GM11168 (cell line): ENCODE measurements around the gene EIF1.
"Not testable (repeated sequence)": the region's sequence is repeated elsewhere in the genome, so short reads cannot be mapped to it uniquely, and the experiment has no call there.

Source experiments
- in situ Hi-C: fragments of 300-500 bp; cut with MboI; formaldehyde crosslinking; loops from one replicate; pipeline ENCODE4 v1.12.0; 2022; ENCODE audit warnings: low sequenced_read_pairs; ENCODE audit not compliant: unreplicated experiment

EIF1 gene

GRCh38 chr17:41692722-41693521 lies 4.2 kb downstream of the EIF1 start:
- in situ Hi-C loops = no loop called here

GRCh38 chr17:41695134-41695661 lies 6.5 kb downstream of the EIF1 start:
- in situ Hi-C loops = no loop called here

GRCh38 chr17:41695954-41696757 lies 7.5 kb downstream of the EIF1 start:
- in situ Hi-C loops = no loop called here

- in situ Hi-C loops = no loop called here
Measured at GRCh38 chr17:41697122-41697962, 8.7 kb downstream of the EIF1 start.

- in situ Hi-C loops = not testable (repeated sequence)
Measured at GRCh38 chr17:41700843-41701242, 12.2 kb downstream of the EIF1 start.

- in situ Hi-C loops = no loop called here
Measured at GRCh38 chr17:41702712-41703111, 14.0 kb downstream of the EIF1 start.

GRCh38 chr17:41705271-41705991 lies 16.7 kb downstream of the EIF1 start:
- in situ Hi-C loops = no loop called here

- in situ Hi-C loops = no loop called here
Measured at GRCh38 chr17:41707803-41708669, 19.4 kb downstream of the EIF1 start.

GRCh38 chr17:41710472-41711090 lies 21.9 kb downstream of the EIF1 start:
- in situ Hi-C loops = no loop called here

GRCh38 chr17:41711669-41712400 lies 23.1 kb downstream of the EIF1 start, which contains the start of gene GAST:
TSS of gene GAST (plus strand) at chr17:41712331. CDS start at chr17:41715437, 3,106 bp downstream.
- in situ Hi-C loops = no loop called here

GRCh38 chr17:41717408-41718286 lies 29.0 kb downstream of the EIF1 start:
- in situ Hi-C loops = no loop called here

- in situ Hi-C loops = no loop called here
Measured at GRCh38 chr17:41718287-41718645, 29.6 kb downstream of the EIF1 start.

GRCh38 chr17:41722231-41722630 lies 33.5 kb downstream of the EIF1 start:
- in situ Hi-C loops = no loop called here

- in situ Hi-C loops = no loop called here
Measured at GRCh38 chr17:41723801-41724475, 35.3 kb downstream of the EIF1 start.

- in situ Hi-C loops = no loop called here
Measured at GRCh38 chr17:41724476-41725050, 35.9 kb downstream of the EIF1 start.

GRCh38 chr17:41725134-41725533 lies 36.4 kb downstream of the EIF1 start:
- in situ Hi-C loops = no loop called here
